ENCODE results near the gene LRRC75A.
"Not testable (repeated sequence)": the region's sequence is repeated elsewhere in the genome, so short reads cannot be mapped to it uniquely, and the experiment has no call there.

The LRRC75A gene

GRCh38 chr17:16428098-16428882, 63.7 kb downstream of the LRRC75A start:
- DNase-seq = peak; percentile 52

- no peak for DNase-seq
These were observed 65.0 kb downstream of the LRRC75A start for GRCh38 chr17:16427020-16427419.

GRCh38 chr17:16425698-16426659, 66.0 kb downstream of the LRRC75A start:
- peak; percentile 91 for DNase-seq

- DNase-seq = peak; percentile 45
These were observed 66.8 kb downstream of the LRRC75A start for GRCh38 chr17:16425202-16425601.

GRCh38 chr17:16423226-16423872, 68.6 kb downstream of the LRRC75A start:
- DNase-seq = no peak

- no peak for DNase-seq
These were observed 69.6 kb downstream of the LRRC75A start for GRCh38 chr17:16422416-16422815.

- DNase-seq = no peak
These were observed 72.1 kb downstream of the LRRC75A start for GRCh38 chr17:16419929-16420271.

- peak; percentile 21 for DNase-seq
These were observed 72.7 kb downstream of the LRRC75A start for GRCh38 chr17:16419074-16419928.

- no peak for DNase-seq
These were observed 73.3 kb downstream of the LRRC75A start for GRCh38 chr17:16418685-16419068.

- no peak for DNase-seq
These were observed 73.9 kb downstream of the LRRC75A start for GRCh38 chr17:16417896-16418684.

- DNase-seq = no peak
These were observed 74.6 kb downstream of the LRRC75A start for GRCh38 chr17:16417399-16417798.

- peak; percentile 53 for DNase-seq
These were observed 76.7 kb downstream of the LRRC75A start, which contains the start of gene TRPV2 for GRCh38 chr17:16415031-16415924. TSS of gene TRPV2 (plus strand) at chr17:16415571. CDS start at chr17:16417669, 2,098 bp downstream.

- peak; percentile 76 for DNase-seq
These were observed 83.9 kb downstream of the LRRC75A start for GRCh38 chr17:16407911-16408588.

- peak; percentile 72 for DNase-seq
These were observed 85.0 kb downstream of the LRRC75A start for GRCh38 chr17:16406742-16407674.

GRCh38 chr17:16403847-16404246, 88.1 kb downstream of the LRRC75A start:
- not testable (repeated sequence) for DNase-seq

- DNase-seq = peak; percentile 82
These were observed 93.4 kb downstream of the LRRC75A start for GRCh38 chr17:16398270-16399267.

- DNase-seq = peak; percentile 38
These were observed 95.3 kb downstream of the LRRC75A start for GRCh38 chr17:16396693-16397092.
